Measurements from ENCODE around the gene CA5A.

GRCh38 chr16:87938412-87938949 is 2.2 kb upstream of the CA5A start:
- TF ChIP-seq EZH2 (IDR thresholded peaks at IDR 0.05; ENCODE audit: borderline replicate concordance, low read depth, low read length, severe bottlenecking) = no peak
- no peak for TF ChIP-seq CTCF (IDR thresholded peaks at IDR 0.05; ENCODE audit: borderline replicate concordance, extremely low read depth, low read length, poor library complexity, severe bottlenecking)

All from DND-41 (cell line).